ENCODE data around the gene PARD3B.

PARD3B gene

DNA sequence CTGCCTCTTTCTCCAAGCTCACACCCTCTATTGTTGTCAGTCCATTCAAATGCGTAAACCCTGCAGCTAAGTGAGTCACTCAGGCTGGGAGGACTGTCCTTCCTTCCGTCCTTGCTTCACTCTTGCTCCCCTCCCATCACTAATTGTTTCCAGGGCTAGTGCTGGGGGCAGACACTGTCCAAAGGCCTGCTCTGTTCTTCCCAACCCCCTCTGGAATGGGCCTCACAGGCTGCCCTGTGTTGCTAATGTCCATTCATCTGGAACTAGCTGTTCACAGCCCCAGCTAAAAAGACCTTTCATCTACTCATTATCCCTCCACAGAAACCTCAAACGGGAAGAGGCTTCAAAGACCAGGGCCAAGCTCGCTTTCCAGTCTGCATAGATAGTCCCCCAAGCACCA, 1105.2 kb downstream of the PARD3B start:
- no peak for DNase-seq

DNA sequence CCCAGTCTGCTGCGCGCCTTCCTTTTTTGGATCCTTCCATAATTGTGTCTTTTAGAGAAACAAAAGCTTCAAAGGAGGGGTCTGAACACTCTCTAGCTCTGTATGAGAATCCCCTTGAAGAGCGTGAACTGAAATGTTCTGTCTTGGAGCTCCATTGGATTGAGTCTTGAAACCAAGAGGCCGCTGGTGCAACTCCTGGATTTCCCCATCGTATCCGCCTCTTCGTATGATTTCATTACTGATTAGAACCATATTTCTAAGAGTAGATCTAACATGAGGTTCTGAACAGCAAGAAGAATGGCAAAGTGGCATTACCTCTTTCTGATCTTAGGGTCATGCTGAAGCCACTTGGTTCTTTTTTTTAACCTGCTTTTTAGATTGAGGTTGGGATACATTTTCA, 1105.7 kb downstream of the PARD3B start:
- no peak for DNase-seq

DNA sequence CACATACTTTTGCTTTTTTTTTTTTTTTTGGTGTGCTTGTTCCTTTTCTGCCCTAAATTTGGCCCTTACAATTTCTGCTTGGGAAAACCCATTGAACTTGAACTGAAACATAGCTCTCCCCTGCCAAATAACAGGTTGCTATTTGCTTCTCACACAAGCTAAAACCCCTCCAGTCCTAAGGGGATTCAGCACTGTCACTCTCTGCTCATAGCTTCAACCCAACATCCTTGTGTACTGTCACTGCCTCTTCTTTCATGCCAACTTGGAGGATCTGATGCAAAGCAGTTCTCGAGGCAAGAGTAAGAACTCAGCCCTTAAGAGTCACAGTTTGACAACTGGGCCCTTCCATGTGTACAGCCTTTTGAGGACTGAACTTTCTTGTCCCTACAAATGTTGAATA, 1106.4 kb downstream of the PARD3B start:
- DNase-seq = no peak

DNA sequence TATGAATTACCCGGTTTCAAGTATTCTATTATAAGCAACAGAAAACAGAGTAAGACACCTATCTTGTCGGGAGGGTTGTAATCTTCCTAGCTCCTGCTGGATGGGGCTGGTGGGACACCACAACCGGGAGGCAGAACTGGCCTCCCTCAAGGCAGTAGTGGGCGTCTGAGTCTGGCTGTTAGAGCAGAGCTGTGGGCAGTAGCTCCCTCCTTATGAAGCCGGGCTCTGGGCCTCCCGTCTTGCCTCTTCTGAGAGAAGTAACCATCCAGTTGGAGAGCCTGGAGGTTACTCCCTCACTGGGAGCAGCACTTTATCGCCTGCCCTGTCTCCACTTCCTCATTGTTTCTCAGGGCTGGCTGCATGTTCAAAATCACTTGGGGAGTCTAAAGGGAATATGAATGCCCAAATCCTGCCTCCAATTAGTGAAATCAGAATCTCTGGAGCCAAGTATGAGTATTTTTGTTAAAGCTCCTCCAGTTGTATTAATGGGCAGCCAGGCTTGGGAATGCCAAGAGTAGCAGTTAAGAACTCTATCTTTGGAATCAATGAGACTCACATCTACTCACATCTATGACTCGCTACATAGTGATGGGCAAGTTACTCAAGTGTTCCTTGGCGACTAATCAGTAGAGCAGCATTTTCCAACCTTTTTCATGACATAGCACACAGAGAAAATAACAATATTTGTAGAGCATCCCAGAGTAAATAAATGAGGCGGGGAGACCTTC, 1109.8 kb downstream of the PARD3B start:
- no peak for DNase-seq

DNA sequence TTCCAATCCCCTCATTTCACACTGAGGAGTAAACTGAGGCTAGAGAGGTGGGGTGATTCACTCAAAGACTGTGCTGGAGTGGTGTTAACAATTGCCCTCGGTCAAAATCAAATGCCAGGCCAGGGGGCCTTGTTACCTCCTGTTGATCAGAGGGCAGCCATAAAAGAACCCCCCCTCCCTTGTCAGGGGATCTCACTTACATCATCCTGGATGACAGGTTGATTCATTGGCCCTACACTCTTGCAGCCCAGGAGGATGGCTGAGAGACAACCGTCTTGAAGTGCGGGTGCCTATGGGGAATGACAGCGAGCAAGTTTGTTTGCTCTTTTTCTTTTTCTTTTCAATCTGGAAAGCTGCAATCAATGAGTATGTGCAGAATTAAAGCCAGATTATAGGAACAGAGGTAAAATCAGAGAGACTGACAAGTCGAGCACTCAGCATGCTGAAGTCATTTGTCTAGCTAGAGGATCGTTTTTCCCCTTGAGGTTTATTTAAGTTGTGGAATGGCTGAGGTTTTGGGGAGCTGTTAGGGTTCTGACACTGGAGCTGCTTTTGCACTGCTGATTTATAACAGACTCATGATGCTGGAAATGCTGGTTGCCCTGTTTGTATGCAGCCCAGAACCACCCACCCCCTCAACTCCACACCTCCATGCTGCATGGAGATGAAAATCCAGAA, 1110.6 kb downstream of the PARD3B start:
- no peak for DNase-seq

DNA sequence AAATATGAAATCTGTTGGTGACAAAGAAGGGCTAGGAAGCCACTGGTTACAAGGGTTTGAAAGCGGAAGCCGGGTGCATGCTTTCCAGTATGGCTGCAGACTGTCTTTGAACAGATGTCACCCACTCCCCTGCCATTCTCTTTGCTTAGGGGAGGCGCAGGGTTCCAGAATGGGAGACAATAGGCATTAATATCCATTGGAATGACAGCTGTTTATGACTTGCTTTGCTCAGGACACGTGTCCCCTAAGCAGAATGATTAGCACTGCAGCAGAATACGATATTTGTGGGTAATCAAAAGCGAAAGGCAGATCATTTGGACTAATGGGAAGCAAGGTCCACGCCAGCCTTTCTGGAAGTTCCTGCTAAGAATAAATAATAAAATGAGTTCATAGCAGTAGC, 1111.2 kb downstream of the PARD3B start:
- DNase-seq = no peak

DNA sequence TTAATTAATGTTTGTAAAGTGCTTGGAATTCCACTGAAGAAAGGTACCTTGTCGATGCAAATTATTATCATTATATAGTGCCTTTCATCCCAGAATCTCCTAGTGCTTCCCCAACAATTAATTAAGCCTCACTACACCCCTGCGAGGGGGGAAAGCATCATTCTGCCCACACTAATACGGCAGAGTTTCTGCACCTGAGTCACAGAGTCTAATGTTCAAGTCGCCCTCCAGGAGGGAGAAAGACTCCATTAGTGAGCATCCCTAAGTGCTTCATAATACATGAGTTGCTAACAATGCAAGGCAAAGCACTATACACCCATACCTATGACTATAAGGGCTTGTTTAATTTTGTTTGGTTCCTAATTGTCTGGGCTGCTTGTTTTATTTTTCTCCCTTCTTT, 1111.7 kb downstream of the PARD3B start:
- DNase-seq = no peak

DNA sequence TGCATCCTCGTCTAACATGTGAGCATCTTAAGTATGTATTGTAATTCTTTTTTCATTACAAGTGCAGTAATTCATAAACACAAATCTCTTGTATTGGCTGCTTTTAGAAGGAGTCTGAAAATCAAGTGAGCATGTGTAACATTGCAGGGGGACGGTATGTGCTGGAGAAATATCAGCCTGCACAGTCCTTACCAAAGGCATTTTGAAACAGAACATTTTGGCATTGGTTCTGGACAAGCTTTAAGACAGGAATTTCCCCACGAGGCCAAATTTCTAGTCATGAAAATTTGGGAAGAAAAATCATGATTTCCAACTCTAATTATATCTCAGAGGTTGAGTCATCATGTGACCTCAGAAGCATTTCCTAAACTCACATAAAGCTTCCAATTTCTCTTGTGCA, 1112.3 kb downstream of the PARD3B start:
- no peak for DNase-seq

DNA sequence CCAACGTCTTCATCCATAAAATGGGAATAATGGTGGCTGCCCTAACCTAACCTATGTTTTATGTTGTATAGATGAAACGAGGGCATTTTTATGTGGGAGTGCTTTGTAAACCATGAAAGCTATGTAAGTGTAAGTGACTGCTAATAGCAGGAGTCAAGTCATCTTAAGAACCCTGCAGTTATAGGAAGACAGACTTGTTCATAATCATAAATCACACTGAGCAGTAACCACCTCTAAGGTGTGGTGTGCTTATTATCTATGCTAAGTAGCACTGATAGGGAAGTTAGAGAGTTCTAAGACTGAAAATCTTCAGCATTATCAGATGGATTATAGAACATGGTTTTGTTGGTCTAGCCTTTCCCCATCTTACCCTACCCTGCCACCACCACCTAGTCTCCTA, 1112.8 kb downstream of the PARD3B start:
- no peak for DNase-seq

DNA sequence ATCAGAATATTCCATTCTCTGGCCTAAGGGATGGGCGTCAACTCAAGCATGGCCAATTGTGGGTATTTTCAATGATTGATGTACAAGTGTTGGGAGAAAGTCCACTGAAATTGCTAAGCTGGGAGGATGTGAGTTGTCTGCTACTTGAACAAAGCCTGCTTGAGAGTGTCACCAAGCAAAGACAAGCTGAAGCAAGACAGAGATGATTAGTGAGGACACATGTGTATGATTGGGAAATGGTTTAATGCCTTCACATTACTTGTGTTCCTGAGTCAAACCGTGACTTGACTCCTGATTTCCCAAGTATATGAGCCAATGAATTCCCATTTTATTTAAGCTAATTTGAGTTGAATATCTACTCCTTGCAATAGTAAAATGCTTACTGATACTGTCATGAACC, 1113.3 kb downstream of the PARD3B start:
- no peak for DNase-seq

DNA sequence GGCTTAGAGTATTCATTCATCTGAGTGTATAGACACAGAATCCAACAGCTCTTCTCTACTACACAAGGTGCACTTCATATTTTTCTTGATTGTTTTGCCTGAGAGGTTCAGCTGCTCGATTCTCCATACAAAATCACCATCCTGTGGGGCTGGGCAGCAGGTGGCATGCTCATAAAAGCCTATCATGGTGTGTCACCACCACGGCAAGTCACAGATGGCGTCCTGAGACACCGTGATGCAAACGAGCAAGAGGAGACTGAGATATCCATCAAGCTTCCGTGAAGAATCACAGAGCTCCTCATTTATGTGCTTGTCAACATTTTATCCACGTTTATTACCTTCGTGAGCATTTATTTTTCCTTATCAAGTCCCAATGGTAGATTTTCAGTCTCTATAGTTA, 1114.6 kb downstream of the PARD3B start:
- peak; percentile 42 for DNase-seq

DNA sequence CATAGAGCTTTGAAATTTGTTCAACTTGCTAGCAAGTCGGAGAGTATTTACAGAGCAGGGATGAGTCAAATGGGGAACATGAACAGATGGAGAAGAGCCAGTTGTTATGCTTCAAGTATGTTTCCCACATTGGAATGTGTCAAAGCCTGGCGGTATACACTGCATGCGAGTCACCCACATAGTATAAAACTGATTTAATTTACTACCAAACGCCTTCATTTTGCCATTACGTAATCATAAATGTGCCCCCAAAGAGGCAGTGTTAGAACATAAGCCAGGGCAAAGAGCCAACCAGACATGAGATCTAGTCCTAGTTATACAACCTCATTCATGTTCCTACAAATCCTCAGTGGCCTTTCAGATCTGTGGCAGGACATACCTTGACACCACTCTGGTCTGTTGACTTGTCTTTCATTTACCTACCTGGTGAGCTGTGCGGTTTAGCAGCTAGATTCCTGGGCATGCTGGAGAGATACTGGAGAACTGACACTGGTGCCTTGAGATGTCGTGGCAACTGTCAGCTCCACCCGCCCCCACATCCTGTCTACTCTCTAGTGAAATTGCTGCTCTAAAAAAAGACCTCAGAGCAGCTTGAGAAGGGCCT, 1115.3 kb downstream of the PARD3B start:
- no peak for DNase-seq

DNA sequence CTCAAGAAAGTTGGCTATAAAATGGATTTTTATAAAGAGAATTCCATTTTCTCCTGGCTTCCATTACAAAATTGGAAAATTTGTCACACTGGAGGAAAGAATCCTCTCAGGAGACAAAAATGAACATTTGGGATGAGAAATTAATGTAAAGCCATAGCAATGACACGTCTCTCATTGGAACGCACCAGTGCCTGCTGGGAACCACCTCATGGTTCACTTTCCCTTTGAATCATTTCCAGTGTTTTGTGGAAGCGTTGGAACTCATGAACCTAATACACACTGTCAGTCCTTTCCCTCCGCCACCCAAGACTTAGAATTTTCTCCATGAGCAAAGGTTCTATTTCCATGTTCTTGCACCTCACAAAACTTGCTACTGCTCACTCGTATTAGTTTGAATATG, 1116.0 kb downstream of the PARD3B start:
- DNase-seq = no peak

DNA sequence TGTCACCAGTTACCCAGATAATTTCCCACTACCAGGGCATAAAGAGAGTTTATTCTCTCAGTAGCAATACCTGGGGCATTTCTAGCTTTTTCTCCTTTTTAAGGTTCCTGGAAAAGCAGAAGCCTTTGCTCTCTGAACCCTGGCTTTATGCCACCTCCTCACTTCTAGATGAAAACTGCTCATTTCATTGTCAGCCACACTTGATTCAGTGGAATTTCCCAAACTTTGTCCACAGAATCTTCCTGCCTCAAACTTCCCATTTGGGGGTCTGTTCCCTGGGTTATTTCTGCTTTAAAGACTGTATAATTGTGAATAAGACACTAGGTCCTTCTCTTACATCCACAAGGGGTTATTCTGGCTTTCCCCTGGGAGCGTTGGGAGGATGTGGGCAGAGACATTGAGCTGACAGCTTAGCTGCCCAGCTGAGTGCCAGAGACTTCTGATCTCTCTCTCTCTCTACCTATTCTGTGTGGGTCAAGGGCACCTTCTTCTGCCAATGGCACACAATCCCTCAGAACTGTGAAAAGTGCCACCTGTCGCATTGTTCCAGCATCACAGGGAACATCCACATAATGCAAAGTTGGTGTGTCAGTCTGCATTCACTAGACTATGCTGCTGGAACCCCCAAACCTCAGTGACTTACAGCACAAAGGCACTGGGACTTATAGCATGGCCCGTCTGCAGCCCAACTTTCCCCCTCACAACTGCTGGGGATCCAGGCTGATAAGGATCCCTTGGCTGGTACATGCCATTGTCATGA, 1117.1 kb downstream of the PARD3B start:
- DNase-seq = no peak

DNA sequence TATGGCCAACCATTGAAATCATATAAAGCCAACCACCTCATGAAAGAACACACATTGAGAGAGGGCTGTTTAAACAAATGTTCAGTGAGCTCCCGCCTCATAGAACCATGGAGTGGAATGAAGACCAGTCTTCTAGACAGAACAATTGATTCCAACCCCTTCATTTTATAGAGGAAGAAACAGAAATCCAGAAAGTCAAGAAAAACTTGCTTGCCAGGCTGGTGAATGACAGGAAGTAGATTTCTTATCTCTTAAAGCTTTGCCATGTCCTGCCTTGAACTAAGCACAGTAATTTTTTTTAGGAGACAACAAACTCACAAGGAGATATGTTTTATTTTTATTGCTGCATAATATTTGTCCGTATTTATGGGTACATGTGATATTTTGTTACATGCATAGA, 1120.5 kb downstream of the PARD3B start:
- no peak for DNase-seq

All from NCI-H146 (cell line).